Gastrocnemius medialis (tissue), 4 donors: ENCODE measurements around the gene THEM4.

Experiments used
- POLR2A ChIP-seq, 2 donors: fragments of 450-650 bp; IDR thresholded peaks; one replicate each; pipeline ENCODE4 v1.6.1; 2017; ENCODE audit warnings: antibody characterized with exemption in 2 of 2, mild to moderate bottlenecking in 2 of 2, moderate library complexity in 2 of 2
- TF ChIP-seq, protein P1 (sequence below), 5 experiments: fragments of 450-650 bp in 3 of 5; fragments of 200-600 bp in 2 of 5; sonication (generic) in 2 of 5; IDR thresholded peaks in 4 of 5; conservative IDR thresholded peaks in 1 of 5; 1 replicate in 4 of 5; 2 replicates in 1 of 5; pipeline ENCODE4 v1.5.1; 2016 to 2019; ENCODE audit warnings: antibody characterized with exemption in 5 of 5, mild to moderate bottlenecking in 3 of 5, moderate library complexity in 3 of 5

DNA sequence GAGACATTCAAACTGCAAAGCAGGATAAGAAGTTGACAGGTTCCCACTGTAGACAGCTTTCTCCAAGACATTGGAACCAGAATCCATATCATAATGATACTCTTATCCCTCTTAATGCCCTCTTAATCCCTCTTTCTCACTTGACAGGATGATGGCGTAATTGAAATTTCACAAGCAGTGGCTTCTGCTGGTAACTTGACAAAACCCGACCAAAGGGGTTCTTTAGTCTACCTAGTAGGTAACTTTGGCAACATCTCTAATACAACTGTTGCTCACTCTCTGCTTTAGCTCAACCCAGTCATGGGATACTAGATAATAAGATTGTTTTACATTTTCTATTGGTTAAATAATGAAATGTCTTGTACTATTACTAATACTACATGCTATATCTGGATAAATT, 49.6 kb upstream of the THEM4 start:
- no peak for TF ChIP-seq POLR2A (IDR thresholded peaks at IDR 0.05)
- TF ChIP-seq, protein P1, sequence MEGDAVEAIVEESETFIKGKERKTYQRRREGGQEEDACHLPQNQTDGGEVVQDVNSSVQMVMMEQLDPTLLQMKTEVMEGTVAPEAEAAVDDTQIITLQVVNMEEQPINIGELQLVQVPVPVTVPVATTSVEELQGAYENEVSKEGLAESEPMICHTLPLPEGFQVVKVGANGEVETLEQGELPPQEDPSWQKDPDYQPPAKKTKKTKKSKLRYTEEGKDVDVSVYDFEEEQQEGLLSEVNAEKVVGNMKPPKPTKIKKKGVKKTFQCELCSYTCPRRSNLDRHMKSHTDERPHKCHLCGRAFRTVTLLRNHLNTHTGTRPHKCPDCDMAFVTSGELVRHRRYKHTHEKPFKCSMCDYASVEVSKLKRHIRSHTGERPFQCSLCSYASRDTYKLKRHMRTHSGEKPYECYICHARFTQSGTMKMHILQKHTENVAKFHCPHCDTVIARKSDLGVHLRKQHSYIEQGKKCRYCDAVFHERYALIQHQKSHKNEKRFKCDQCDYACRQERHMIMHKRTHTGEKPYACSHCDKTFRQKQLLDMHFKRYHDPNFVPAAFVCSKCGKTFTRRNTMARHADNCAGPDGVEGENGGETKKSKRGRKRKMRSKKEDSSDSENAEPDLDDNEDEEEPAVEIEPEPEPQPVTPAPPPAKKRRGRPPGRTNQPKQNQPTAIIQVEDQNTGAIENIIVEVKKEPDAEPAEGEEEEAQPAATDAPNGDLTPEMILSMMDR (IDR thresholded peaks at IDR 0.05 in 4 of 5, conservative IDR thresholded peaks at IDR 0.05 in 1 of 5), result no peak
